Measurements from ENCODE around the gene BEST1.

BEST1 gene

GRCh38 chr11:61956191-61957020 is 6.3 kb downstream of the BEST1 start:
- no peak overlapping the region for H3K9ac ChIP-seq (ENCODE audit: low read length)
- H3K79me2 ChIP-seq (ENCODE audit: insufficient read depth, low read length) = no peaks in the 10 kb centered on the region
- H3K4me1 ChIP-seq (ENCODE audit: insufficient read depth, low read length, severe bottlenecking) = no peaks in the 10 kb centered on the region
- no peak overlapping the region for H3K4me3 ChIP-seq (ENCODE audit: low read depth, low read length, poor library complexity, severe bottlenecking)
- no peaks in the 10 kb centered on the region for H3K27me3 ChIP-seq (ENCODE audit: insufficient read depth, low read length)
- TF ChIP-seq EZH2 (IDR thresholded peaks at IDR 0.05; ENCODE audit: borderline replicate concordance, low read length) (no peak), CTCF (IDR thresholded peaks at IDR 0.05; ENCODE audit: low read length) (no peak)
- H3K9me3 ChIP-seq (ENCODE audit: low read length) = no peaks in the 10 kb centered on the region
- no peaks in the 10 kb centered on the region for H3K36me3 ChIP-seq (ENCODE audit: insufficient read depth, low read length)
- H4K20me1 ChIP-seq (ENCODE audit: insufficient read depth, low read length) = no peaks in the 10 kb centered on the region
- no peak overlapping the region for H2AFZ ChIP-seq (ENCODE audit: low read length)
- H3K4me2 ChIP-seq (ENCODE audit: low read length) = no peak overlapping the region
- no peak overlapping the region for H3K27ac ChIP-seq (ENCODE audit: low read depth, low read length, poor library complexity, severe bottlenecking)
- H3K9me2 ChIP-seq (ENCODE audit: low read depth, low read length) = no peaks in the 10 kb centered on the region
- H3F3A ChIP-seq (ENCODE audit: insufficient read depth, low read length) = no peaks in the 10 kb centered on the region

GRCh38 chr11:61957021-61957770 is 7.0 kb downstream of the BEST1 start:
- no peaks in the 10 kb centered on the region for H3K4me1 ChIP-seq (ENCODE audit: insufficient read depth, low read length, severe bottlenecking)

GRCh38 chr11:61958590-61958989 is 8.4 kb downstream of the BEST1 start:
- no peak overlapping the region for H3K4me2 ChIP-seq (ENCODE audit: low read length)
- H3K27ac ChIP-seq (ENCODE audit: low read depth, low read length, poor library complexity, severe bottlenecking) = no peak overlapping the region
- H3K9me2 ChIP-seq (ENCODE audit: low read depth, low read length) = no peaks in the 10 kb centered on the region
- H3K79me2 ChIP-seq (ENCODE audit: insufficient read depth, low read length) = no peaks in the 10 kb centered on the region
- peaks cover 11% of the 10 kb centered on the region for H3K36me3 ChIP-seq (ENCODE audit: insufficient read depth, low read length)
- peaks cover 8% of the 10 kb centered on the region for H3K4me1 ChIP-seq (ENCODE audit: insufficient read depth, low read length, severe bottlenecking)
- H2AFZ ChIP-seq (ENCODE audit: low read length) = no peak overlapping the region
- H3K9me3 ChIP-seq (ENCODE audit: low read length) = no peaks in the 10 kb centered on the region
- TF ChIP-seq EZH2 (IDR thresholded peaks at IDR 0.05; ENCODE audit: borderline replicate concordance, low read length) (no peak), CTCF (IDR thresholded peaks at IDR 0.05; ENCODE audit: low read length) (no peak)
- H4K20me1 ChIP-seq (ENCODE audit: insufficient read depth, low read length) = no peaks in the 10 kb centered on the region
- H3K27me3 ChIP-seq (ENCODE audit: insufficient read depth, low read length) = no peaks in the 10 kb centered on the region
- H3K4me3 ChIP-seq (ENCODE audit: low read depth, low read length, poor library complexity, severe bottlenecking) = no peak overlapping the region
- no peaks in the 10 kb centered on the region for H3F3A ChIP-seq (ENCODE audit: insufficient read depth, low read length)
- H3K9ac ChIP-seq (ENCODE audit: low read length) = no peak overlapping the region

More at GRCh38 chr11:61957021-61957770, 7.0 kb downstream of the BEST1 start:
- TF ChIP-seq CTCF (IDR thresholded peaks at IDR 0.05; ENCODE audit: low read length) (no peak), EZH2 (IDR thresholded peaks at IDR 0.05; ENCODE audit: borderline replicate concordance, low read length) (no peak)
- H3K9me2 ChIP-seq (ENCODE audit: low read depth, low read length) = no peaks in the 10 kb centered on the region
- H3K27me3 ChIP-seq (ENCODE audit: insufficient read depth, low read length) = no peaks in the 10 kb centered on the region
- no peaks in the 10 kb centered on the region for H3K79me2 ChIP-seq (ENCODE audit: insufficient read depth, low read length)
- no peak overlapping the region for H3K27ac ChIP-seq (ENCODE audit: low read depth, low read length, poor library complexity, severe bottlenecking)
- H3K9ac ChIP-seq (ENCODE audit: low read length) = no peak overlapping the region
- H3K4me3 ChIP-seq (ENCODE audit: low read depth, low read length, poor library complexity, severe bottlenecking) = no peak overlapping the region
- no peaks in the 10 kb centered on the region for H3F3A ChIP-seq (ENCODE audit: insufficient read depth, low read length)
- no peak overlapping the region for H3K4me2 ChIP-seq (ENCODE audit: low read length)
- H3K9me3 ChIP-seq (ENCODE audit: low read length) = no peaks in the 10 kb centered on the region
- no peak overlapping the region for H2AFZ ChIP-seq (ENCODE audit: low read length)
- no peaks in the 10 kb centered on the region for H4K20me1 ChIP-seq (ENCODE audit: insufficient read depth, low read length)
- H3K36me3 ChIP-seq (ENCODE audit: insufficient read depth, low read length) = no peaks in the 10 kb centered on the region

All from OCI-LY1 (cell line).